Effector memory CD8-positive, alpha-beta T cell (primary cell): ENCODE data around the gene PTPRM.

Experiments
- ATAC-seq: fragments of 150-1000 bp; cut with Tn5 transposase; replicated peaks from 2 replicates; pipeline ENCODE4 v1.10.0; 2021; ENCODE audit warnings: mild to moderate bottlenecking, moderate library complexity
- DNase-seq, 3 experiments: peaks; one replicate each; pipeline ENCODE4 v3.0.0; 2021
- H3K27ac Mint-ChIP-seq, 2 donors: one replicate each; pipeline ENCODE4 v1.8.0; 2022; ENCODE audit warnings: mild to moderate bottlenecking in 2 of 2, mixed read lengths in 2 of 2, moderate library complexity in 2 of 2
- H3K27me3 Mint-ChIP-seq, 2 donors: one replicate each; pipeline ENCODE4 v1.8.0; 2022; ENCODE audit warnings: mixed read lengths in 2 of 2
- H3K36me3 Mint-ChIP-seq: one replicate; pipeline ENCODE4 v1.8.0; 2022; ENCODE audit warnings: mild to moderate bottlenecking, moderate library complexity, mixed read lengths; ENCODE audit not compliant: insufficient read depth
- H3K4me1 Mint-ChIP-seq, 2 donors: one replicate each; pipeline ENCODE4 v1.8.0; 2022; ENCODE audit warnings: low read depth in 2 of 2, mixed read lengths in 2 of 2
- H3K4me3 Mint-ChIP-seq, 2 donors: one replicate each; pipeline ENCODE4 v1.8.0; 2022; ENCODE audit warnings: mild to moderate bottlenecking in 2 of 2, mixed read lengths in 2 of 2, moderate library complexity in 2 of 2
- H3K9me3 Mint-ChIP-seq, 2 donors: one replicate each; pipeline ENCODE4 v1.8.0; 2022; ENCODE audit warnings: mixed read lengths in 2 of 2

The PTPRM gene

DNA sequence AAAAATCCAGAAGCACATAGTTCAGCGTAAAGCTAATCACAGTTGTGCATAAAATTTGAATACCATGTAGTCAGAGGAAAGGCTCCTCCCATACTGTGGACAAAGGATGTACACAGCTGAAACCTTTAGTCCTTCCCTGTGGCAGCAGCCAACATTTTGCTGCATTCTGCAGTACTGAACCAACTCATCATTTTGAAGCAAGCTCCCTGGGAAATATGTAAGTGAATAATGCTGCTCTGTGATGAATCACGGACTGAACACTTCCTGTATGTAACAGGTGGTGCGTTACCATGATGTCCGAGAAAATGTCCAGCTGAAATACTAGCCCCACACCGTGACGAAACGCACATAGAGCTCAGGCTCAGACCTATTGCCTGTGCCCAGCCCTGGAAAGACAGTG, 621.1 kb downstream of the PTPRM start:
- Mint-ChIP-seq H3K27me3 (no peaks in the 10 kb centered on the region), H3K27ac (no peak overlapping the region), H3K4me1 (no peaks in the 10 kb centered on the region), H3K9me3 (peaks cover 0 to 7% of the 10 kb centered on the region in 2 donors), H3K4me3 (no peak overlapping the region), H3K36me3 (no peaks in the 10 kb centered on the region)
- ATAC-seq, result no peak
- DNase-seq, result no peak

DNA sequence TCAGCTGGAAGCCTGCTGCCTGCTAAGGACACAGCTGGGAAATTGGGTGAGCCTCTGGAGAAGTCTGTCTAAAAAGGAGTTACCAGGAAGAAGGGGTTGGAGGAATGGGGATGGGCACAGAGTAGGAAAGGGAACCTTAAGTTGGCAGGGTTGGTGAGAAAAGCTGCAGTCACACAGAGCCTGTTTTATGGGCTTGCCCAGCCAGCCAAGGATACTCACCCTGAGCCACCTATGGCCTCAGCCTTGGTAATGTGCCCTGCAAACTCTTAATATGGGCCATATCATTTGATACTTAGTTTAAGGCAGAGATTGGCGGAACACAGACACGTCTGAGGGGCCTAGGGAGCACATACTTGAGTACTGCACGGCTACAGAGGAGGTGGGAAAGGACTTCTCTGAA, 623.9 kb downstream of the PTPRM start:
- no peak overlapping the region for H3K4me3 Mint-ChIP-seq
- peak overlapping the region in 1 of 2 donors; percentile 32 for H3K27ac Mint-ChIP-seq
- H3K9me3 Mint-ChIP-seq, result peaks cover 0 to 7% of the 10 kb centered on the region in 2 donors
- DNase-seq, result no peak
- H3K27me3 Mint-ChIP-seq, result no peaks in the 10 kb centered on the region
- H3K4me1 Mint-ChIP-seq, result no peaks in the 10 kb centered on the region
- H3K36me3 Mint-ChIP-seq, result no peaks in the 10 kb centered on the region
- ATAC-seq, result no peak

DNA sequence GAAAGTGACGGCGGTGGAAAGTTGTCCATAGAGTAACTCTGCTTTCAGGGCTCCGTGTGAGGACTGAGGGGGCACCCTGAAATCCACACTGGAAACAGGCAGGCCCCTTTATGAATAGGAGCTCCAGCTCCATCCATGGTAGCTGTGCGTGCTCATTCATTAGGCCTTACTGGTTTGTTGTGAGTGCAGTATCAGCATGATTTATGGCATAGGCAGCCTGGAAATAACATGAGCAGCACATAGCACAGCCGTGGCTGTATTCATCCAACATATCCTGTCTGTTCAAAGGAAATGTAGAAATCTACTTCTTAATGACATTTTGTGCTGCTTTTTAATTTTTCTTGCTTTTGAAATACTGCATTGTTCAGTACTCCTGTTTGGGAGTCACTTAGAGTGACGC, 627.3 kb downstream of the PTPRM start:
- Mint-ChIP-seq H3K27me3 (no peaks in the 10 kb centered on the region), H3K27ac (no peak overlapping the region)

DNA sequence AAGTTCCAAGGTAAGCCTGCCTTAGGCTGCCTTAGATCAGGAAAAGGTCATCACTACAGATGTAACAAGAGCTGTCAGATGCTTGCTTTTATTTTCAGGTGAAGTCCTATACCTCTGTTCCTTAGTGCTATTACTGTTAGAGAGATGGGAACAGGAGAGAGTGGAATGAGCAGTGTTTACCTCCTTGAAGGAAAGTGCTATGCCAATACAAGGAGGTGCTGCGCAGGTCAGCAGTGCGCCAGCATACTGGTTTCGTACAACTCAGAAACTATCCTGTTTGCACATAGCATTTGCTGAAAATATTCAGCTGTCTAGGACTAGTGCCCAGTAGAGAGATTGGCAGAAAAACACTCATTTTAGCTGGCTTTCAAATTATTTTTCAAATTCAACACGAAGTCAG, 629.1 kb downstream of the PTPRM start:
- Mint-ChIP-seq H3K9me3 (peaks cover 2 to 9% of the 10 kb centered on the region in 2 donors), H3K27ac (no peak overlapping the region), H3K4me3 (no peak overlapping the region), H3K27me3 (no peaks in the 10 kb centered on the region), H3K4me1 (no peaks in the 10 kb centered on the region), H3K36me3 (no peaks in the 10 kb centered on the region)
- ATAC-seq (no peak), DNase-seq (no peak)

More for the DNA sequence above, 627.3 kb downstream of the PTPRM start:
- no peaks in the 10 kb centered on the region for H3K36me3 Mint-ChIP-seq
- no peak for ATAC-seq
- no peaks in the 10 kb centered on the region for H3K4me1 Mint-ChIP-seq
- peaks cover 2 to 12% of the 10 kb centered on the region in 2 donors for H3K9me3 Mint-ChIP-seq
- DNase-seq, result no peak
- H3K4me3 Mint-ChIP-seq, result no peak overlapping the region

DNA sequence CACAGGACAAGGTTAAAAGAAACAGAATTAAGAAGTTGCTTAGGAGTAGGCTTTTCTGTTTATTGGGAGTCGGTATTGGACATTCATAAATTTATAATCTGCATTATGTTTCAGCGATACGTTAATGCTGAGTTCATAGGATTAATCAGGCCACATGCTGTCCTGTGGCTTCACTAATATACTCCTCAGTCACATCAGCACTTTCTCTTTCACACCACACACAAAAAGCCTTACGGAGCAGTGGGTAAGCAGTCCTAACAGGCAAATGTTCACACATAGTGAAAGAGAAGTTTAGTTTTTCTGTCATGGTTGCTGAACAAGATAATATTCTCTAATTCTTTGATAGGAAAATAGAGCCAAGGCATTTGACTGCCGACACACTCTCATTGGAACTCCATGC, 630.4 kb downstream of the PTPRM start:
- Mint-ChIP-seq H3K9me3 (peaks cover 2 to 6% of the 10 kb centered on the region in 2 donors), H3K27ac (no peak overlapping the region)

DNA sequence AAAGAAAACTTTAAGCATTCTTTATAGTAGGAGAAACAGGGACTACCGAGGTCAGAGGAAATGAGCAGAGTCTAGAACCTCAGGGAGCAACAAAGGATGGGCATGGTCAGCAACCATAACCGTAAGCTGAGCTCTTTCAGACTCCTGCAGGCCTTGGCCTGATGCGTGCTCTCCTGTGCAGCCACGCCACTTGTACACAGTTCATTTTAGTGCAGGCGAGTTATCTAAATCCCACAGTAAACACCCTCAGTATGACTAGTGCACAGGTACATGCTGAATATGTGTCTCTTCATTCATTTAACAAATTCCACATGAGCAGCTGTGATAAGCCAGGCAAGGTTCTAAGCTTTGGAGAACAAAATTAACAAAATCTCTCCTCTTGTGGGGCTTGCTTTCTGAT, 640.9 kb downstream of the PTPRM start:
- Mint-ChIP-seq H3K27me3 (no peaks in the 10 kb centered on the region), H3K4me1 (peaks cover 0 to 7% of the 10 kb centered on the region in 2 donors), H3K9me3 (peaks cover 0 to 23% of the 10 kb centered on the region in 2 donors), H3K36me3 (no peaks in the 10 kb centered on the region), H3K4me3 (no peak overlapping the region), H3K27ac (no peak overlapping the region)
- no peak for ATAC-seq
- no peak for DNase-seq

More for the DNA sequence above, 630.4 kb downstream of the PTPRM start:
- DNase-seq, result no peak
- ATAC-seq, result no peak
- no peak overlapping the region for H3K4me3 Mint-ChIP-seq
- H3K27me3 Mint-ChIP-seq, result no peaks in the 10 kb centered on the region
- H3K4me1 Mint-ChIP-seq, result no peaks in the 10 kb centered on the region
- H3K36me3 Mint-ChIP-seq, result no peaks in the 10 kb centered on the region

DNA sequence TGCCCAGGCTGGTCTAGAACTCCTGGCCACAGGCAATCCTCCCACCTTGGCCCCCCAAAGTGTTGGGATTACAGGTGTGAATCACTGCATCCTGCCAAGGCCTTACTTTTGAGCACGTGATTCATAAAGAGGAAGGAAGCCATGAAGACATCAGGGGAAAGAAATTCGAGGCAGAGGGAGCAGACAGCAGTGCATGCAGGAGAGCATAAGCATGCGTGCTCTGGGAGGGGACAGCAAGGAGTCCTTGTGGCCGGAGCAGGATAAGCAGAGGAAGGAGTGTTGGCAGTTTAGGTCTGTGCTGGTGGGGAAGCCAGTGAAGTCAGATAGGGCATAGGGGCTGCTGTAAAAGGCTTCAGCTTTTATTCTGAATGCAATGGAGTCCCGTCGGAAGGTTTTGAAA, 641.6 kb downstream of the PTPRM start:
- no peak for ATAC-seq
- Mint-ChIP-seq H3K9me3 (peaks cover 0 to 23% of the 10 kb centered on the region in 2 donors), H3K36me3 (no peaks in the 10 kb centered on the region), H3K27ac (no peak overlapping the region), H3K4me3 (no peak overlapping the region), H3K4me1 (peaks cover 0 to 3% of the 10 kb centered on the region in 2 donors), H3K27me3 (no peaks in the 10 kb centered on the region)
- no peak for DNase-seq

DNA sequence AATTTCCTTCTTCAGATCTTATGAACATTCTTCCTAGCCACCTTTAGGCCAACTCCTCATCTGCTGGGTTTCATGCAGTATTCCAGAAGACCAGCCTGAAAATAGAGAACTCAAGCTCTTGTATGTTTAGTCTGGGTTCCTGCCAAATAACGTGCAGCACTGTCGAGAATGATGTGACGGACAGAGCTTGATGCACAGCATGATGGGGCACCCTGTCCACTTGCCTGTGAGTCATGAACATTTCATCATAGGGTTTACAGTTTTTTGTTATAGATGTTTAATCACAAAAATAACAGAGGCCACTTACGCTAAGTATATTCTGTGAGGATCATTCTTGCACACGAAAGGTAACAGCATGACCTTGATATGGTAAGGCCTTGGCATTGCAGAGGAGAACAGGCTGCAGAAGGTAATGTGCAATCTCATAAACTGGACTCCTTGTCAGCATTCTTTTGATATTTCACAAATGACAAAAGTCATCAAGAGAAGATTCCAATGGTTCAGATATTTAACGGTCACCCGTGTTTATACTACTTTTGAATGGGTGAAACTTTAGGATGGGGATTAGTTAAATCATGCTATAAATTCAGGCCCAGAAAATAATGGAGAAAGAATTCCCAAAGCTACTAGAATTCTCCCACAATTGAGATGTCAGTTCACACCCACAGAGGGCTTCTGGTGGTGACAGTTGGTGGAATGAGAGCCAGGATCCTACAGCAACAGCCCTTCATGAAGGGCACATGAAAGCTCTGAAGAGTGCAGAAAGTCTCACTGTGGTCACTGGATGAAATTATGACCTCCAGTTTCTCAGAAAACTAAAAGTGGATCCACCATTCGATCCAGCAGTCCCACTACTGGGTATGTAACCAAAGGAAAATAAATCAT, 646.0 kb downstream of the PTPRM start:
- DNase-seq (no peak), ATAC-seq (no peak)
- Mint-ChIP-seq H3K27me3 (no peaks in the 10 kb centered on the region), H3K4me3 (no peak overlapping the region), H3K9me3 (peaks cover 0 to 25% of the 10 kb centered on the region in 2 donors), H3K36me3 (peaks cover 2% of the 10 kb centered on the region), H3K4me1 (peaks cover 0 to 3% of the 10 kb centered on the region in 2 donors), H3K27ac (no peak overlapping the region)

DNA sequence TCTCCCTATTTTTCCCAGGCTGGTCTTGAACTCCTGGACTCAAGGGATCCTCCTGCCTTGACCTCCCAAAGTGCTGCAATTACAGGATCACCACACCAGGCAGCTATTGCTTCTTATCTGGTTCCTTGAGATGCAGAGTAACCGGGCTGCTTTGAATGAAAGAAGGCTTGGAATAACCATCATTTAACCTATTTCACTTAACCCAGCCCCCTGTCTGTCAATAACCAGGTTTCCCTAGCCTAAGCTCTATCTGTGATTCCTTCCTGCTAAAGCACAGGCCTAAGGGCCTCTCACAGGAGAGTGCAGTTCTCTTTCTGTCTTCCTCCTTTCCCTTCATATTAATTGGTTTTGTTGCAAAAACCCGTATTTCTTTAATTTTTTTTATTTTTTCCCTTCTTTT, 648.6 kb downstream of the PTPRM start:
- Mint-ChIP-seq H3K9me3 (peaks cover 0 to 12% of the 10 kb centered on the region in 2 donors), H3K36me3 (peaks cover 2% of the 10 kb centered on the region), H3K4me1 (peaks cover 0 to 3% of the 10 kb centered on the region in 2 donors), H3K27ac (no peak overlapping the region), H3K4me3 (no peak overlapping the region), H3K27me3 (no peaks in the 10 kb centered on the region)
- DNase-seq (no peak), ATAC-seq (no peak)

DNA sequence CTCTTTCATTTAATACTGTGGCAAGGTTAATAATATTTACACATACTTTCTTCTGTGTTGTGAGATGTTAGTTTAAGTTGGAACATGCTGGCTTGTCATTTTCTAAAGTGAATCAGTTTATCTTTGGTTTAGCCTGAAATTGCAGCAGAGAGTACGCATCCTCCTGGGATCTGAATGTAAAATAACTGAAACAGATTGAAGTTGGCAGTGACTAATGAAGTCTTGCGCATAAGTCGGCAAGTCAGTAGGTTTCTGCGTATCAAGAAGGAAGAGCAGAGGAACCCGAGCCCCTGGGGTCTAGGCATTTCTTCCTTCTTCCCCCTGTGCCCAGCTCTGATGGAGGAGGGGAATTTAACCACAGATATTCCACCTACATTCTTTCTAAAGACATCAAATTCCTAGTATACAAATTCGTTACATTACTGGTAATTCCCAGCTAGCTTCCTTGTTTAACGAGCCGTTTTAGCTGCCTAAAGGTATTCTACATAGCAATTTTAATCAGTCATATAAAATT, 650.0 kb downstream of the PTPRM start:
- no peaks in the 10 kb centered on the region for H3K27me3 Mint-ChIP-seq
- ATAC-seq, result no peak
- no peak for DNase-seq

DNA sequence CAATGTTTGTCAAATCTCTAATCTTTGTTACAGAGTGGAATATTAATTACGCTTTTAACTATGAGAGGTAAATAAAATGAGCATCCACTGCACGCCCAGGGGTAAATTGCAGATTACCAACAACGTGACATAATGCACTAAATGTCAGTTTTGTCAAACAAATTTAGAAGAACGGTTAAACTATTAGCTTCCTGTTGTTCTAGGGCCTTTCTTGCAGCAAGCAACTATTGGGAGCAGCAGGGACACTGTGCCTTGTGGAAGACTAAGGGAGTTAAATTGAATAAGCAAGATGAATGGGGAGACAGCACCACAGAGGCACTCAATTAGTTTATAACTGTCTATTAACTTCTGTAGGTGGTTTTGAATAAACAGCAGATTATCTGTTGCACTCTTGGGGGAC, 651.1 kb downstream of the PTPRM start:
- no peaks in the 10 kb centered on the region for H3K4me1 Mint-ChIP-seq
- DNase-seq, result no peak
- no peak overlapping the region for H3K4me3 Mint-ChIP-seq
- no peak overlapping the region for H3K27ac Mint-ChIP-seq
- ATAC-seq, result no peak
- H3K9me3 Mint-ChIP-seq, result peaks cover 0 to 6% of the 10 kb centered on the region in 2 donors
- peaks cover 2% of the 10 kb centered on the region for H3K36me3 Mint-ChIP-seq
- H3K27me3 Mint-ChIP-seq, result no peaks in the 10 kb centered on the region

More for the DNA sequence above, 650.0 kb downstream of the PTPRM start:
- Mint-ChIP-seq H3K36me3 (peaks cover 2% of the 10 kb centered on the region), H3K27ac (no peak overlapping the region), H3K4me3 (no peak overlapping the region), H3K4me1 (no peaks in the 10 kb centered on the region), H3K9me3 (peaks cover 0 to 6% of the 10 kb centered on the region in 2 donors)

DNA sequence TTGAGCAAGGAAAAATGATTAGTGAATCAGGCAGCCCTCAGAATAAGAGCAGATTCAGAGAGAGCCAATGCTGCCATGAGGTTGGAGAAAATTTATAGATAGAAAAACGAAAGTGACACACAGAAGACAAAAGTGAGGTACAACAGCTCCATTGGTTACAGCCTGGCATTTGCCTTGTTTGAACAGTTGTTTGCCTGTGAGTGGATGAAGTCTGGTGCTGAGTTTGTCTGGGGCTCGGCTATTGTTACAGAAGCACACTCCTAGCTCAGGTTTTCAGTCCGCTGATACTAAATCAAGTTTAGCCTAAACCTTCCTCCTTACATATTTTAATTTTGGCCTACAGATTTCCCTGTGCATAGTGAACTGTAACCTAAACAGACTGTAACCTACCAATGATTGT, 654.3 kb downstream of the PTPRM start:
- no peak overlapping the region for H3K27ac Mint-ChIP-seq
- no peaks in the 10 kb centered on the region for H3K36me3 Mint-ChIP-seq
- no peaks in the 10 kb centered on the region for H3K27me3 Mint-ChIP-seq
- DNase-seq, result no peak
- H3K9me3 Mint-ChIP-seq, result peaks cover 0 to 6% of the 10 kb centered on the region in 2 donors
- no peak for ATAC-seq
- H3K4me1 Mint-ChIP-seq, result no peaks in the 10 kb centered on the region
- H3K4me3 Mint-ChIP-seq, result no peak overlapping the region

DNA sequence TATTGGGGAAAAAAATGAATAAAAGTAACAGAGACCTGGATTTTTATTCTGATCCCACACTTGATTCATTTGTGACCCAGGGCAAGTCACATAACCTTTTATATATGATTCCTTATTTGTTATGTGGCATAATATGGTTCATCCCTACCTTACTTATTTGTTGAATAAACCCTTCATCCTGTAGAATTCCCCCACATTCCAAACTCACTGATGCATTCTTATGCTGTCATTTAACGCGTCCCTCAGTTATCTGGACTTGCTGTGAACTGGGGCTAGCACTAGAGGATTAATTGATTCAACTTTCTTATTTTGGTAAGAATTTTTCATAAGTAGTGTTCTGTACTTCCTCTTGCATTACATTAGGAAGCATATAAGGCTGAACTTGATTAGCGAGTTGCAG, 657.5 kb downstream of the PTPRM start:
- no peak for ATAC-seq
- no peaks in the 10 kb centered on the region for H3K36me3 Mint-ChIP-seq

DNA sequence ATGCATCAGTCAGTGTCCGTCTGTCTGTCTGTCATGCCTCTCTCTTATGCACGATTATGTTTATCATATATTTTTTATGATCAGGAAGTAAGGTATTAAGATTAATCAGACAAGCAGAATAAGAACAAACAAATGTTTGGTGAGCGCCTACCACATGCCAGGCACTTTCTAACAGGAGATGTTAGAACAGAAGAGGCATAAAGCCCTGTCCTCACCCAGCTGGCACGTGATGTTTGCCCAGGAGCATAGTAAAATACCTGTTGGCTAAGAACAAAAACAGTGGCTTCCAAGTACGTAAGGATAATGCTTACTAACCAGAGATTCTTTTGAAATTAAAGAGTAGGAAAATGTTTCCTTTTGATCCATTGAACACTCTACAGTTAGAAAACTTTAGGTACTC, 661.9 kb downstream of the PTPRM start:
- Mint-ChIP-seq H3K9me3 (peaks cover 0 to 2% of the 10 kb centered on the region in 2 donors), H3K4me1 (no peaks in the 10 kb centered on the region), H3K27ac (no peak overlapping the region), H3K27me3 (no peaks in the 10 kb centered on the region), H3K36me3 (no peaks in the 10 kb centered on the region), H3K4me3 (no peak overlapping the region)
- ATAC-seq (no peak), DNase-seq (no peak)

More for the DNA sequence above, 657.5 kb downstream of the PTPRM start:
- peaks cover 0 to 2% of the 10 kb centered on the region in 2 donors for H3K9me3 Mint-ChIP-seq
- no peaks in the 10 kb centered on the region for H3K27me3 Mint-ChIP-seq
- no peak for DNase-seq
- H3K4me3 Mint-ChIP-seq, result no peak overlapping the region
- no peaks in the 10 kb centered on the region for H3K4me1 Mint-ChIP-seq
- no peak overlapping the region for H3K27ac Mint-ChIP-seq
